ENCODE measurements around the gene PTGR2. TPM values are rescaled to one million over a fixed set of nuclear protein-coding genes. Genes with fewer than 3 reads are reported as not detected.

Gene PTGR2
- total RNA-seq, 1 experiment from 2014 or later: 6.7 TPM

GRCh38 chr14:73829071-73829470, 22.6 kb upstream of the PTGR2 start:
- no peak overlapping the region for H3K9ac ChIP-seq (ENCODE audit: extremely low read depth, insufficient read length, low read length)
- H3K23me2 ChIP-seq (ENCODE audit: insufficient read length, low read depth, low read length, poor library complexity, severe bottlenecking): no peaks in the 10 kb centered on the region

More at GRCh38 chr14:73829071-73829470, 22.6 kb upstream of the PTGR2 start:
- Histone ChIP-seq H3K14ac (ENCODE audit: insufficient read depth, low read length) (no peak overlapping the region), H3K27ac (ENCODE audit: insufficient read length, low read depth, low read length) (no peak overlapping the region), H4K8ac (replicated peaks; ENCODE audit: insufficient read length, low read depth, low read length) (no peak overlapping the region), H2AK5ac (ENCODE audit: insufficient read length, low read length) (no peak overlapping the region), H3K56ac (ENCODE audit: insufficient read length, low read depth, low read length) (no peak overlapping the region), H3K79me2 (ENCODE audit: insufficient read depth, low read length) (no peaks in the 10 kb centered on the region), H3K4me1 (ENCODE audit: insufficient read depth, low read length) (peaks cover 4% of the 10 kb centered on the region; the same call in 1 of the 2 replicates), H3K79me1 (ENCODE audit: insufficient read depth, low read depth, low read length, poor library complexity, severe bottlenecking) (no peaks in the 10 kb centered on the region), H3K4ac (ENCODE audit: low read depth, low read length) (no peak overlapping the region), H2BK20ac (ENCODE audit: low read depth, low read length, poor library complexity, severe bottlenecking) (no peak overlapping the region), H4K5ac (ENCODE audit: insufficient read length, low read depth, low read length) (no peak overlapping the region), H3K9me3 (ENCODE audit: control insufficient read depth, low read depth, low read length) (no peaks in the 10 kb centered on the region), H3K18ac (ENCODE audit: insufficient read length, low read depth, low read length) (no peak overlapping the region), H3K4me2 (ENCODE audit: insufficient read depth, insufficient read length, low read length) (no peak overlapping the region), H3T11ph (ENCODE audit: low read length) (no peak overlapping the region), H2BK5ac (ENCODE audit: insufficient read length, low read length) (no peak overlapping the region), H3K27me3 (ENCODE audit: insufficient read depth, low read length) (no peaks in the 10 kb centered on the region), H2BK120ac (ENCODE audit: low read depth, low read length, poor library complexity, severe bottlenecking) (no peak overlapping the region), H2BK15ac (ENCODE audit: low read depth, low read length) (no peak overlapping the region), H2BK12ac (ENCODE audit: insufficient read length, low read depth, low read length) (no peak overlapping the region), H2AFZ (ENCODE audit: low read length) (no peak overlapping the region), H4K91ac (ENCODE audit: insufficient read length, low read depth, low read length) (no peak overlapping the region), H3K23ac (ENCODE audit: insufficient read length, low read depth, low read length) (no peak overlapping the region), H4K20me1 (ENCODE audit: control insufficient read depth, insufficient read depth, insufficient read length) (no peaks in the 10 kb centered on the region)
- H3K9me3 Mint-ChIP-seq: no peaks in the 10 kb centered on the region
- TF ChIP-seq CTCF (conservative IDR thresholded peaks at IDR 0.05): no peak
- WGBS (ENCODE audit: extremely low coverage, insufficient read length, low lambda C conversion rate): no CpG with 5 or more reads among the region's 4 CpGs
- H3K4me3 Mint-ChIP-seq: no peak overlapping the region
- no peak for DNase-seq
- H3K4me1 Mint-ChIP-seq: peaks cover 11 to 13% of the 10 kb centered on the region in 2 experiments
- no peaks in the 10 kb centered on the region; the same call in 1 of the 2 replicates for H3K27me3 Mint-ChIP-seq (ENCODE audit: low read depth)
- no peak overlapping the region for H3K27ac Mint-ChIP-seq
- no peaks in the 10 kb centered on the region for H3K36me3 Mint-ChIP-seq (ENCODE audit: insufficient read depth in 1 of 3, low read depth in 3 of 3)
